Measurements from ENCODE around the gene GPR17. TPM values are rescaled to one million over a fixed set of nuclear protein-coding genes. Genes with fewer than 3 reads are reported as not detected.

GPR17 gene
- total RNA-seq, 4 donors from 2014 or later = 0.48 to 0.52 TPM; not detected in 2

GRCh38 chr2:127637725-127638252 lies 8.2 kb upstream of the GPR17 start:
- TF ChIP-seq POLR2A (IDR thresholded peaks at IDR 0.05) (no peak), CTCF (IDR thresholded peaks at IDR 0.05) (no peak), EP300 (IDR thresholded peaks at IDR 0.05) (no peak), POLR2AphosphoS5 (IDR thresholded peaks at IDR 0.05) (no peak)
- no peak for DNase-seq (ENCODE audit: low spot score in 2 of 2)
- H3K27me3 ChIP-seq = no peaks in the 10 kb centered on the region
- H3K4me3 ChIP-seq = no peak overlapping the region
- H3K36me3 ChIP-seq = no peaks in the 10 kb centered on the region
- peak overlapping the region; percentile 12 for H3K27ac ChIP-seq
- H3K9me3 ChIP-seq = no peaks in the 10 kb centered on the region
- WGBS = 36% methylated on average over 8 of the region's 8 CpGs
- peaks cover 31% of the 10 kb centered on the region for H3K4me1 ChIP-seq

- Histone ChIP-seq H3K9me3 (no peaks in the 10 kb centered on the region), H3K27me3 (no peaks in the 10 kb centered on the region), H3K4me1 (peaks cover 31% of the 10 kb centered on the region), H3K4me3 (no peak overlapping the region), H3K36me3 (no peaks in the 10 kb centered on the region), H3K27ac (peak overlapping the region; percentile 12)
- WGBS = 66% methylated on average over 18 of the region's 23 CpGs
- TF ChIP-seq CTCF (IDR thresholded peaks at IDR 0.05) (no peak), EP300 (IDR thresholded peaks at IDR 0.05) (no peak), POLR2A (IDR thresholded peaks at IDR 0.05) (no peak), POLR2AphosphoS5 (IDR thresholded peaks at IDR 0.05) (no peak)
- no peak for DNase-seq (ENCODE audit: low spot score in 2 of 2)
Measured at GRCh38 chr2:127638361-127639110, 7.4 kb upstream of the GPR17 start.

- Histone ChIP-seq H3K9me3 (no peaks in the 10 kb centered on the region), H3K27me3 (no peaks in the 10 kb centered on the region), H3K4me1 (peaks cover 26% of the 10 kb centered on the region), H3K36me3 (no peaks in the 10 kb centered on the region), H3K4me3 (no peak overlapping the region), H3K27ac (no peak overlapping the region)
- no peak for DNase-seq (ENCODE audit: low spot score in 2 of 2)
- TF ChIP-seq POLR2A (IDR thresholded peaks at IDR 0.05) = no peak
- no peak for TF ChIP-seq CTCF (IDR thresholded peaks at IDR 0.05)
- no peak for TF ChIP-seq EP300 (IDR thresholded peaks at IDR 0.05)
- TF ChIP-seq POLR2AphosphoS5 (IDR thresholded peaks at IDR 0.05) = no peak
- 90% methylated on average over 13 of the region's 13 CpGs for WGBS
Measured at GRCh38 chr2:127639111-127639474, 6.9 kb upstream of the GPR17 start.

GRCh38 chr2:127640082-127641072 lies 5.6 kb upstream of the GPR17 start:
- Histone ChIP-seq H3K36me3 (no peaks in the 10 kb centered on the region), H3K27ac (no peak overlapping the region)
- no peak for DNase-seq (ENCODE audit: low spot score in 2 of 2)

More at GRCh38 chr2:127640082-127641072, 5.6 kb upstream of the GPR17 start:
- no peaks in the 10 kb centered on the region for H3K27me3 ChIP-seq
- no peak for TF ChIP-seq EP300 (IDR thresholded peaks at IDR 0.05)
- TF ChIP-seq POLR2AphosphoS5 (IDR thresholded peaks at IDR 0.05) = no peak
- TF ChIP-seq POLR2A (IDR thresholded peaks at IDR 0.05) = no peak
- TF ChIP-seq CTCF (IDR thresholded peaks at IDR 0.05) = no peak
- no peaks in the 10 kb centered on the region for H3K9me3 ChIP-seq
- no peak overlapping the region for H3K4me3 ChIP-seq
- WGBS = 67% methylated on average over 6 of the region's 25 CpGs
- peaks cover 18% of the 10 kb centered on the region for H3K4me1 ChIP-seq

Data from suprapubic skin (tissue), 4 donors.